Measurements from ENCODE around the gene CENPO.

DNA sequence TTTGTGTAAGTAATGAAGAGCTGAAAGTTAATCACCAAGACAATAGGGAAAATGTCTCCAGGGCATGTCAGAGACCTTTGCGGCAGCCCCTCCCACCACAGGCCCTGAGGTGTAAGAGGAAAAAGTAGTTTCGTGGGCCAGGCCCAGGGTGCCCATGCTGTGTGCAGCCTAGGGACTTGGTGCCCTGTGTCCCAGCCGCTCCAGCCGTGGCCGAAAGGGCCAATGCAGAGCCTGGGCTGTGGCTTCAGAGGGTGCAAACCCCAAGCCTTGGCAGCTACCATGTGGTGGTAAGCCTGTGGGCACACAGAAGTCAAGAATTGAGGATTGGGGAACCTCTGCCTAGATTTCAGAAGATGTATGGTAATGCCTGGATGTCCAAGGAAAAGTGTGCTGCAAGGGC is 52.5 kb downstream of the CENPO start:
- TF ChIP-seq, protein P1, sequence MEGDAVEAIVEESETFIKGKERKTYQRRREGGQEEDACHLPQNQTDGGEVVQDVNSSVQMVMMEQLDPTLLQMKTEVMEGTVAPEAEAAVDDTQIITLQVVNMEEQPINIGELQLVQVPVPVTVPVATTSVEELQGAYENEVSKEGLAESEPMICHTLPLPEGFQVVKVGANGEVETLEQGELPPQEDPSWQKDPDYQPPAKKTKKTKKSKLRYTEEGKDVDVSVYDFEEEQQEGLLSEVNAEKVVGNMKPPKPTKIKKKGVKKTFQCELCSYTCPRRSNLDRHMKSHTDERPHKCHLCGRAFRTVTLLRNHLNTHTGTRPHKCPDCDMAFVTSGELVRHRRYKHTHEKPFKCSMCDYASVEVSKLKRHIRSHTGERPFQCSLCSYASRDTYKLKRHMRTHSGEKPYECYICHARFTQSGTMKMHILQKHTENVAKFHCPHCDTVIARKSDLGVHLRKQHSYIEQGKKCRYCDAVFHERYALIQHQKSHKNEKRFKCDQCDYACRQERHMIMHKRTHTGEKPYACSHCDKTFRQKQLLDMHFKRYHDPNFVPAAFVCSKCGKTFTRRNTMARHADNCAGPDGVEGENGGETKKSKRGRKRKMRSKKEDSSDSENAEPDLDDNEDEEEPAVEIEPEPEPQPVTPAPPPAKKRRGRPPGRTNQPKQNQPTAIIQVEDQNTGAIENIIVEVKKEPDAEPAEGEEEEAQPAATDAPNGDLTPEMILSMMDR (conservative IDR thresholded peaks at IDR 0.05): no peak
- no peak for TF ChIP-seq EZH2 (IDR thresholded peaks at IDR 0.05; ENCODE audit: low read depth)
